HG03575 (cell line): Measurements from ENCODE around the gene SEC63.
"Not testable (repeated sequence)": the region's sequence is repeated elsewhere in the genome, so short reads cannot be mapped to it uniquely, and the experiment has no call there.

Experiments used
- ATAC-seq: cut with Tn5 transposase; IDR thresholded peaks from one replicate; pipeline ENCODE4 v1.9.1; 2021; ENCODE audit not compliant: unreplicated experiment, insufficient number of reproducible peaks, low FRiP score; ENCODE audit errors: extremely low read depth

The SEC63 gene

GRCh38 chr6:107976155-107976783 lies 18.3 kb upstream of the SEC63 start:
- no peak for ATAC-seq

- no peak for ATAC-seq
These were observed 15.6 kb upstream of the SEC63 start for GRCh38 chr6:107973594-107973993.

GRCh38 chr6:107972413-107973096 lies 14.5 kb upstream of the SEC63 start:
- ATAC-seq = no peak

GRCh38 chr6:107971181-107971580 lies 13.2 kb upstream of the SEC63 start:
- ATAC-seq = no peak

GRCh38 chr6:107970255-107970654 lies 12.2 kb upstream of the SEC63 start:
- no peak for ATAC-seq

- ATAC-seq = no peak
These were observed 10.1 kb upstream of the SEC63 start for GRCh38 chr6:107968081-107968480.

- no peak for ATAC-seq
These were observed 7.7 kb upstream of the SEC63 start for GRCh38 chr6:107965746-107966145.

GRCh38 chr6:107962723-107963122 lies 4.7 kb upstream of the SEC63 start:
- ATAC-seq = no peak

- ATAC-seq = no peak
These were observed 1.4 kb upstream of the SEC63 start for GRCh38 chr6:107959392-107959791.

GRCh38 chr6:107958689-107959362 lies 818 bp upstream of the SEC63 start:
- not testable (repeated sequence) for ATAC-seq

GRCh38 chr6:107957308-107957908 lies 600 bp downstream of the SEC63 start:
- no peak for ATAC-seq

- ATAC-seq = no peak
These were observed 1.3 kb downstream of the SEC63 start for GRCh38 chr6:107956586-107957307.

- ATAC-seq = no peak
These were observed 1.8 kb downstream of the SEC63 start for GRCh38 chr6:107956181-107956580.

GRCh38 chr6:107953858-107954414 lies 4.1 kb downstream of the SEC63 start:
- not testable (repeated sequence) for ATAC-seq

- ATAC-seq = no peak
These were observed 14.2 kb downstream of the SEC63 start for GRCh38 chr6:107943626-107944439.

GRCh38 chr6:107942142-107942541 lies 15.9 kb downstream of the SEC63 start:
- no peak for ATAC-seq

- no peak for ATAC-seq
These were observed 16.4 kb downstream of the SEC63 start for GRCh38 chr6:107941627-107942026.

- ATAC-seq = no peak
These were observed 16.8 kb downstream of the SEC63 start for GRCh38 chr6:107941199-107941598.
